ENCODE data around the gene AKAP8.
"Not testable (repeated sequence)": the region's sequence is repeated elsewhere in the genome, so short reads cannot be mapped to it uniquely, and the experiment has no call there.

The AKAP8 gene

GRCh38 chr19:15418579-15419412 is 39.2 kb upstream of the AKAP8 start, which contains the start of gene AKAP8L:
TSS of gene AKAP8L (minus strand) at chr19:15418988. CDS start at chr19:15418923, 65 bp downstream.
- peak within 1 kb of the TSS; percentile 65 for H3K4me3 ChIP-seq (ENCODE audit: low read depth, low read length)
- TF ChIP-seq CTCF (IDR thresholded peaks at IDR 0.05; ENCODE audit: low read depth, low read length) = peak; percentile 74
- in situ Hi-C loops (cut with HindIII; ENCODE audit: low sequenced_read_pairs) = no loop called here
- peak; percentile 100 for DNase-seq (ENCODE audit: low read depth, low spot score)

GRCh38 chr19:15418231-15418578 is 38.6 kb upstream of the AKAP8 start:
- peak overlapping the region; percentile 65 for H3K4me3 ChIP-seq (ENCODE audit: low read depth, low read length)
- in situ Hi-C loops (cut with HindIII; ENCODE audit: low sequenced_read_pairs) = no loop called here
- peak; percentile 54 for DNase-seq (ENCODE audit: low read depth, low spot score)
- TF ChIP-seq CTCF (IDR thresholded peaks at IDR 0.05; ENCODE audit: low read depth, low read length) = no peak

GRCh38 chr19:15417699-15418098 is 38.1 kb upstream of the AKAP8 start:
- no peak for TF ChIP-seq CTCF (IDR thresholded peaks at IDR 0.05; ENCODE audit: low read depth, low read length)

GRCh38 chr19:15412832-15413231 is 33.2 kb upstream of the AKAP8 start:
- no peak overlapping the region for H3K4me3 ChIP-seq (ENCODE audit: low read depth, low read length)
- no peak for TF ChIP-seq CTCF (IDR thresholded peaks at IDR 0.05; ENCODE audit: low read depth, low read length)
- no peak for DNase-seq (ENCODE audit: low read depth, low spot score)
- in situ Hi-C loops (cut with HindIII; ENCODE audit: low sequenced_read_pairs) = no loop called here

More at GRCh38 chr19:15417699-15418098, 38.1 kb upstream of the AKAP8 start:
- peak; percentile 38 for DNase-seq (ENCODE audit: low read depth, low spot score)
- H3K4me3 ChIP-seq (ENCODE audit: low read depth, low read length) = peak overlapping the region; percentile 65
- in situ Hi-C loops (cut with HindIII; ENCODE audit: low sequenced_read_pairs) = no loop called here

- DNase-seq (ENCODE audit: low read depth, low spot score); in situ Hi-C loops (cut with HindIII; ENCODE audit: low sequenced_read_pairs); H3K4me3 ChIP-seq (ENCODE audit: low read depth, low read length): not testable (repeated sequence)
These were observed 31.8 kb upstream of the AKAP8 start for GRCh38 chr19:15411351-15411750.

GRCh38 chr19:15404780-15405211 is 25.2 kb upstream of the AKAP8 start:
- in situ Hi-C loops (cut with HindIII; ENCODE audit: low sequenced_read_pairs) = no loop called here
- no peak for TF ChIP-seq CTCF (IDR thresholded peaks at IDR 0.05; ENCODE audit: low read depth, low read length)
- no peak overlapping the region for H3K4me3 ChIP-seq (ENCODE audit: low read depth, low read length)
- DNase-seq (ENCODE audit: low read depth, low spot score) = no peak

- in situ Hi-C loops (cut with HindIII; ENCODE audit: low sequenced_read_pairs) = no loop called here
- DNase-seq (ENCODE audit: low read depth, low spot score) = no peak
- no peak for TF ChIP-seq CTCF (IDR thresholded peaks at IDR 0.05; ENCODE audit: low read depth, low read length)
- H3K4me3 ChIP-seq (ENCODE audit: low read depth, low read length) = no peak overlapping the region
These were observed 24.7 kb upstream of the AKAP8 start for GRCh38 chr19:15404097-15404779.
